HCT116 (cell line): ENCODE results near the gene OTULIN.

Source experiments
- CTCF ChIP-seq, 3 experiments: fragments of 200-600 bp in 1 of 3; sonication (generic) in 1 of 3; IDR thresholded peaks in 2 of 3; conservative IDR thresholded peaks in 1 of 3; 2 replicates each; pipeline ENCODE4 v1.5.1; 2012 to 2017; ENCODE audit warnings: low read depth in 2 of 3, low read length in 2 of 3, antibody characterized with exemption in 1 of 3, borderline replicate concordance in 1 of 3, control low read depth in 1 of 3, mild to moderate bottlenecking in 1 of 3, mixed read lengths in 1 of 3, mixed run types in 1 of 3, moderate library complexity in 1 of 3; ENCODE audit not compliant: insufficient read depth in 1 of 3
- POLR2AphosphoS5 ChIP-seq: IDR thresholded peaks from 2 replicates; pipeline ENCODE4 v1.6.1; 2011; ENCODE audit warnings: mild to moderate bottlenecking, low read depth, low read length, moderate library complexity

GRCh38 chr5:14702238-14702839 lies 37.8 kb downstream of the OTULIN start:
- no peak for TF ChIP-seq CTCF (IDR thresholded peaks at IDR 0.05 in 2 of 3, conservative IDR thresholded peaks at IDR 0.05 in 1 of 3; ENCODE audit: borderline replicate concordance in 1 of 3, insufficient read depth in 1 of 3, low read depth in 2 of 3, low read length in 2 of 3)
- TF ChIP-seq POLR2AphosphoS5, result no peak
